OCI-LY7 (cell line): ENCODE measurements around the gene SLBP.

ENCODE experiments used
- CTCF ChIP-seq: fragments of 200-600 bp; sonication (generic); conservative IDR thresholded peaks from 2 replicates; pipeline ENCODE4 v1.5.1; 2014; ENCODE audit warnings: mild to moderate bottlenecking, antibody characterized with exemption, low read length, moderate library complexity, mixed read lengths
- EZH2phosphoT487 ChIP-seq: fragments of 200-600 bp; sonication (generic); IDR thresholded peaks from 2 replicates; pipeline ENCODE4 v1.6.1; 2018; ENCODE audit warnings: low read depth, borderline replicate concordance, mild to moderate bottlenecking, mixed run types, antibody characterized with exemption, low read length, moderate library complexity, mixed read lengths

- TF ChIP-seq CTCF, result no peak
- TF ChIP-seq EZH2phosphoT487, result no peak
These were observed 3.5 kb downstream of the SLBP start for GRCh38 chr4:1708581-1708980.
